SK-N-SH treated with all-trans-retinoic acid at 6 μM for 48 hours (cell line): ENCODE measurements around the gene CRYGA.

Source experiments
- ATAC-seq: fragments of 200-7000 bp; cut with Tn5 transposase; 3 replicates; pipeline ENCODE4 v1.9.1; 2020; ENCODE audit warnings: mild to moderate bottlenecking, moderate library complexity
- CSDC2 ChIP-seq: fragments of 250-450 bp; sonication (Bioruptor Pico); IDR thresholded peaks from 2 replicates; pipeline ENCODE4 v1.5.0; 2020; ENCODE audit warnings: mild to moderate bottlenecking, moderate library complexity
- CSRNP3 ChIP-seq: fragments of 250-450 bp; sonication (Bioruptor Pico); IDR thresholded peaks from 2 replicates; pipeline ENCODE4 v1.5.1; 2021; ENCODE audit warnings: mild to moderate bottlenecking, moderate library complexity
- ESRRG ChIP-seq: fragments of 250-450 bp; sonication (Bioruptor Pico); IDR thresholded peaks from 2 replicates; pipeline ENCODE4 v1.6.1; 2021; ENCODE audit warnings: mild to moderate bottlenecking
- ISL1 ChIP-seq: fragments of 250-450 bp; sonication (Bioruptor Pico); IDR thresholded peaks from 2 replicates; pipeline ENCODE4 v2.1.2; 2022; ENCODE audit warnings: mild to moderate bottlenecking, moderate library complexity
- OSR1 ChIP-seq: fragments of 250-450 bp; sonication (Bioruptor Pico); IDR thresholded peaks from 2 replicates; pipeline ENCODE4 v1.8.0; 2022; ENCODE audit warnings: moderate library complexity, mild to moderate bottlenecking, inconsistent platforms
- PATZ1 ChIP-seq: fragments of 250-450 bp; sonication (Bioruptor Pico); IDR thresholded peaks from 2 replicates; pipeline ENCODE4 v1.8.0; 2020; ENCODE audit warnings: mild to moderate bottlenecking, moderate library complexity, borderline replicate concordance
- POU6F1 ChIP-seq: fragments of 250-450 bp; sonication (Bioruptor Pico); IDR thresholded peaks from 2 replicates; pipeline ENCODE4 v1.8.0; 2021; ENCODE audit warnings: low read depth, mild to moderate bottlenecking, moderate library complexity, borderline replicate concordance
- PPARA ChIP-seq: fragments of 250-450 bp; sonication (Bioruptor Pico); IDR thresholded peaks from 2 replicates; pipeline ENCODE4 v1.5.0; 2020; ENCODE audit warnings: mild to moderate bottlenecking, borderline replicate concordance
- RARB ChIP-seq: fragments of 250-450 bp; sonication (Bioruptor Pico); IDR thresholded peaks from 2 replicates; pipeline ENCODE4 v1.8.0; 2021; ENCODE audit warnings: mild to moderate bottlenecking, moderate library complexity
- TCF4 ChIP-seq: fragments of 250-450 bp; sonication (Bioruptor Pico); IDR thresholded peaks from 2 replicates; pipeline ENCODE4 v1.8.0; 2021; ENCODE audit warnings: mild to moderate bottlenecking, moderate library complexity, borderline replicate concordance
- TOX ChIP-seq: fragments of 250-450 bp; sonication (Bioruptor Pico); IDR thresholded peaks from 2 replicates; pipeline ENCODE4 v1.8.0; 2021; ENCODE audit warnings: mild to moderate bottlenecking, moderate library complexity, borderline replicate concordance
- TSHZ2 ChIP-seq: fragments of 250-450 bp; sonication (Bioruptor Pico); IDR thresholded peaks from 2 replicates; pipeline ENCODE4 v1.5.0; 2020; ENCODE audit warnings: mild to moderate bottlenecking, moderate library complexity
- ZC3H10 ChIP-seq: fragments of 250-450 bp; sonication (Bioruptor Pico); IDR thresholded peaks from 2 replicates; pipeline ENCODE4 v1.5.1; 2021; ENCODE audit warnings: mild to moderate bottlenecking, moderate library complexity
- ZFP3 ChIP-seq: fragments of 250-450 bp; sonication (Bioruptor Pico); IDR thresholded peaks from 2 replicates; pipeline ENCODE4 v1.5.0; 2020; ENCODE audit warnings: mild to moderate bottlenecking, moderate library complexity
- ZFP30 ChIP-seq: fragments of 450-650 bp; formaldehyde crosslinking; IDR thresholded peaks from 2 replicates; pipeline ENCODE4 v1.5.0; 2022; ENCODE audit warnings: mild to moderate bottlenecking, moderate library complexity
- ZNF565 ChIP-seq: fragments of 450-650 bp; formaldehyde crosslinking; conservative IDR thresholded peaks from 2 replicates; pipeline ENCODE4 v1.5.0; 2020; ENCODE audit warnings: low read depth, mild to moderate bottlenecking, moderate library complexity
- ZNF70 ChIP-seq: fragments of 450-650 bp; formaldehyde crosslinking; IDR thresholded peaks from 2 replicates; pipeline ENCODE4 v1.5.0; 2020; ENCODE audit warnings: mild to moderate bottlenecking, moderate library complexity
- ZNF8 ChIP-seq: fragments of 450-650 bp; formaldehyde crosslinking; IDR thresholded peaks from 2 replicates; pipeline ENCODE4 v1.5.0; 2020; ENCODE audit warnings: mild to moderate bottlenecking, moderate library complexity
- TF ChIP-seq, protein P1 (sequence below): fragments of 250-450 bp; sonication (Bioruptor Pico); IDR thresholded peaks from 2 replicates; pipeline ENCODE4 v1.5.1; 2020; ENCODE audit warnings: low read depth, mild to moderate bottlenecking, moderate library complexity

Gene CRYGA

GRCh38 chr2:208183526-208183925, 20.1 kb upstream of the CRYGA start:
- no peak for ATAC-seq
- no peak for TF ChIP-seq ZFP30 (CRISPR knock-in tag)
- no peak for TF ChIP-seq TOX (CRISPR knock-in tag)
- no peak for TF ChIP-seq PPARA (CRISPR knock-in tag)
- TF ChIP-seq RARB, result no peak
- TF ChIP-seq ZNF565 (CRISPR knock-in tag), result no peak
- no peak for TF ChIP-seq TSHZ2 (CRISPR knock-in tag)
- no peak for TF ChIP-seq OSR1
- no peak for TF ChIP-seq ZFP3 (CRISPR knock-in tag)
- TF ChIP-seq CSDC2 (CRISPR knock-in tag), result no peak
- no peak for TF ChIP-seq ZNF8 (CRISPR knock-in tag)
- no peak for TF ChIP-seq PATZ1 (CRISPR knock-in tag)
- TF ChIP-seq ESRRG (CRISPR knock-in tag), result no peak
- no peak for TF ChIP-seq ZC3H10
- no peak for TF ChIP-seq ZNF70 (CRISPR knock-in tag)

DNA sequence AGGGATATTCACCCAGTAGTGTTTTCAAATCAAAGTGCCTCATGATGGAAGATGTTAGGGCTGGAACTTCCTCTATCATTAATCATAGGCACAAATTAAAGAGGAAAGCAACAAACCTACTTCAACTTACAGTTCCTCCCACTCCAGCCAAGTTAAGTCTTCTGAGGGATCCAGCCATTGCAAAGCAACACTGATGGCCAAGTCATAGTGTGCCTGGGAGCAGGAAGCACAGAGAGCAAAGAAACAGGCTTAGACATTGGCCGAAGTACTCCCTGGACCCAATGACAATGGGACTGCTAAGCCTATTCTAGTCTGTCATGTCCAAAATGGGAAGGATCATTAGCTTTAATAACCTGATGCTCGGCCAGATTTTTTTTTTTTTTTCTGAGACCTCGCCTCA, 19.4 kb upstream of the CRYGA start:
- no peak for ATAC-seq
- TF ChIP-seq CSDC2 (CRISPR knock-in tag) (no peak), ESRRG (CRISPR knock-in tag) (no peak), PATZ1 (CRISPR knock-in tag) (no peak), ZNF8 (CRISPR knock-in tag) (no peak), ZNF565 (CRISPR knock-in tag) (no peak), POU6F1 (CRISPR knock-in tag) (no peak), CSRNP3 (CRISPR knock-in tag) (no peak), ISL1 (CRISPR knock-in tag) (no peak), TCF4 (CRISPR knock-in tag) (no peak), TOX (CRISPR knock-in tag) (no peak), OSR1 (no peak), RARB (no peak)
- TF ChIP-seq, protein P1, sequence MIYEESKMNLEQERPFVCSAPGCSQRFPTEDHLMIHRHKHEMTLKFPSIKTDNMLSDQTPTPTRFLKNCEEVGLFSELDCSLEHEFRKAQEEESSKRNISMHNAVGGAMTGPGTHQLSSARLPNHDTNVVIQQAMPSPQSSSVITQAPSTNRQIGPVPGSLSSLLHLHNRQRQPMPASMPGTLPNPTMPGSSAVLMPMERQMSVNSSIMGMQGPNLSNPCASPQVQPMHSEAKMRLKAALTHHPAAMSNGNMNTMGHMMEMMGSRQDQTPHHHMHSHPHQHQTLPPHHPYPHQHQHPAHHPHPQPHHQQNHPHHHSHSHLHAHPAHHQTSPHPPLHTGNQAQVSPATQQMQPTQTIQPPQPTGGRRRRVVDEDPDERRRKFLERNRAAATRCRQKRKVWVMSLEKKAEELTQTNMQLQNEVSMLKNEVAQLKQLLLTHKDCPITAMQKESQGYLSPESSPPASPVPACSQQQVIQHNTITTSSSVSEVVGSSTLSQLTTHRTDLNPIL (CRISPR knock-in tag), result no peak
